Measurements from ENCODE around the gene SPIRE2. TPM values are rescaled to one million over a fixed set of nuclear protein-coding genes. Genes with fewer than 3 reads are reported as not detected.

Gene SPIRE2
- total and polyA plus RNA-seq, 7 donors = 0.82 to 44.0 (median 5.3) TPM

DNA sequence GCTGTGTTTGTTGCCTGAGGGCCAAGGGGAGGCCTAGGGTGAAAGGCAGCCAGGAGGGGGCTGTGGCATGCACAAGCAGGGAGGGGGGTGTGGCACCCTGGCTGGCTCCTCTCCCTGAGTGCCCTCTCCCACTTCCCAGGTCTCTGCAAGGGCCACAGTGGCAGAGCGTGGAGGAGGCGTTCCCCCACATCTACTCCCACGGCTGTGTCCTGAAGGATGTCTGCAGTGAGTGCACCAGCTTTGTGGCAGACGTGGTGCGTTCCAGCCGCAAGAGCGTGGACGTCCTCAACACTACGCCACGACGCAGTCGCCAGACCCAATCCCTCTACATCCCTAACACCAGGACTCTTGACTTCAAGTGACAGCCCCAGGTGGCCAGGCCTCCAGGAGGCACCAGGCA lies 41.6 kb downstream of the SPIRE2 start:
- TF ChIP-seq EP300 (IDR thresholded peaks at IDR 0.05) (no peak), POLR2A (IDR thresholded peaks at IDR 0.05) (no peak), POLR2AphosphoS5 (IDR thresholded peaks at IDR 0.05) (no peak)
- TF ChIP-seq, protein P1, sequence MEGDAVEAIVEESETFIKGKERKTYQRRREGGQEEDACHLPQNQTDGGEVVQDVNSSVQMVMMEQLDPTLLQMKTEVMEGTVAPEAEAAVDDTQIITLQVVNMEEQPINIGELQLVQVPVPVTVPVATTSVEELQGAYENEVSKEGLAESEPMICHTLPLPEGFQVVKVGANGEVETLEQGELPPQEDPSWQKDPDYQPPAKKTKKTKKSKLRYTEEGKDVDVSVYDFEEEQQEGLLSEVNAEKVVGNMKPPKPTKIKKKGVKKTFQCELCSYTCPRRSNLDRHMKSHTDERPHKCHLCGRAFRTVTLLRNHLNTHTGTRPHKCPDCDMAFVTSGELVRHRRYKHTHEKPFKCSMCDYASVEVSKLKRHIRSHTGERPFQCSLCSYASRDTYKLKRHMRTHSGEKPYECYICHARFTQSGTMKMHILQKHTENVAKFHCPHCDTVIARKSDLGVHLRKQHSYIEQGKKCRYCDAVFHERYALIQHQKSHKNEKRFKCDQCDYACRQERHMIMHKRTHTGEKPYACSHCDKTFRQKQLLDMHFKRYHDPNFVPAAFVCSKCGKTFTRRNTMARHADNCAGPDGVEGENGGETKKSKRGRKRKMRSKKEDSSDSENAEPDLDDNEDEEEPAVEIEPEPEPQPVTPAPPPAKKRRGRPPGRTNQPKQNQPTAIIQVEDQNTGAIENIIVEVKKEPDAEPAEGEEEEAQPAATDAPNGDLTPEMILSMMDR (IDR thresholded peaks at IDR 0.05) = no peak
- Histone ChIP-seq H3K4me3 (no peak overlapping the region), H3K36me3 (no peaks in the 10 kb centered on the region), H3K27me3 (no peaks in the 10 kb centered on the region), H3K27ac (no peak overlapping the region), H3K9me3 (peaks cover 0 to 8% (median 0%) of the 10 kb centered on the region in 4 donors), H3K4me1 (peaks cover 0 to 18% (median 18%) of the 10 kb centered on the region in 4 donors)
- intact Hi-C loops (cut with DNase I) = loop anchor here (5.0 kb wide), 2 partner anchors 53 to 183 kb away; partner anchors contain the start of genes CDK10 and FANCA
- WGBS, 2 donors = 91 to 95% methylated on average over 12 of the region's 12 CpGs
- no peak for DNase-seq

DNA sequence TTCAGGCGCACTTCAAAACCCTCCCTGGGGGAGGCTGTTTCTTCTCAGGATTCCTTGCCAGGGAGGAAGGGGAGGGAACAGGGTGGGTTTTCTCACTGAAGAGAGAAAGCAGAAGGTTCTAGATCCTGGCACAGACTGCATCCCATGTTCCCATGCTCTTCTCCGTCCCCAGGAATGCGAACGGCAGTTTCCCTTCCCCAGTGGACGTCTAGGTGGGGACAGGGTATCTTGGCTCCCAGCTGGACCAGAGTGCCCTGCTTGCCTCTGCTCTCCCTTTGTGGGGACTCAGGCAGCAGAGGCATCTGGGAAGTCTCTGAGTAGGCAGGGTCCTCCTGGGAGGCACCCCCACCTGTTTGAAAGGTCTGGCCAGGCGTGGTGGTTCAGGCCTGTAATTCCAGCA lies 42.2 kb downstream of the SPIRE2 start:
- 86 to 93% methylated on average over 6 of the region's 6 CpGs for WGBS, 2 donors

DNA sequence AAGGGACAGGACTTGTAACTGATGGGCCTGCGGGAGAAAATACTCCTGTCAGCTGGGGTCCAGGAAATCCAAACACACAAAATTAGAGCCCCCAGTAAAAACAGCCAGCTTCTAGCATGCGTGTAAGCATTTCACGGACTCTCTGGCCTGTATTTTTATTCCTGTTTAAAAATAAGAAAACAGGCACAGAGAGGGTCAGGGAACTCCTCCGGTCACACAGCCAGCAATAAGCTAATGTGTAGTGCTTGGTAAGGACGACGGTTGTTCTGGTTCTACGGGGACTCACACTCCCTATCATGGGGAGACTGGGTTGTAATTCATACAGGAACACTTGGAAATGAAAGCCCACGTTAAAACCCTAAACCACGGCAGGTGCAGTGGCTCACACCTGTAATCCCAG lies 43.6 kb downstream of the SPIRE2 start:
- intact Hi-C loops (cut with DNase I) = loop anchor here (5.0 kb wide), 2 partner anchors 55 to 185 kb away; partner anchors contain the start of genes CDK10 and FANCA
- 69 to 85% methylated on average over 9 of the region's 9 CpGs for WGBS, 2 donors

More for the DNA sequence above, 42.2 kb downstream of the SPIRE2 start:
- Histone ChIP-seq H3K9me3 (peaks cover 0 to 8% (median 0%) of the 10 kb centered on the region in 4 donors), H3K27ac (no peak overlapping the region), H3K36me3 (no peaks in the 10 kb centered on the region), H3K4me3 (no peak overlapping the region), H3K4me1 (peaks cover 0 to 22% (median 20%) of the 10 kb centered on the region in 4 donors), H3K27me3 (no peaks in the 10 kb centered on the region)
- no peak for DNase-seq
- intact Hi-C loops (cut with DNase I) = loop anchor here (5.0 kb wide), 2 partner anchors 53 to 183 kb away; partner anchors contain the start of genes CDK10 and FANCA
- TF ChIP-seq POLR2AphosphoS5 (IDR thresholded peaks at IDR 0.05) (no peak), EP300 (IDR thresholded peaks at IDR 0.05) (no peak), POLR2A (IDR thresholded peaks at IDR 0.05) (no peak)
- TF ChIP-seq, protein P1 (IDR thresholded peaks at IDR 0.05) = no peak

DNA sequence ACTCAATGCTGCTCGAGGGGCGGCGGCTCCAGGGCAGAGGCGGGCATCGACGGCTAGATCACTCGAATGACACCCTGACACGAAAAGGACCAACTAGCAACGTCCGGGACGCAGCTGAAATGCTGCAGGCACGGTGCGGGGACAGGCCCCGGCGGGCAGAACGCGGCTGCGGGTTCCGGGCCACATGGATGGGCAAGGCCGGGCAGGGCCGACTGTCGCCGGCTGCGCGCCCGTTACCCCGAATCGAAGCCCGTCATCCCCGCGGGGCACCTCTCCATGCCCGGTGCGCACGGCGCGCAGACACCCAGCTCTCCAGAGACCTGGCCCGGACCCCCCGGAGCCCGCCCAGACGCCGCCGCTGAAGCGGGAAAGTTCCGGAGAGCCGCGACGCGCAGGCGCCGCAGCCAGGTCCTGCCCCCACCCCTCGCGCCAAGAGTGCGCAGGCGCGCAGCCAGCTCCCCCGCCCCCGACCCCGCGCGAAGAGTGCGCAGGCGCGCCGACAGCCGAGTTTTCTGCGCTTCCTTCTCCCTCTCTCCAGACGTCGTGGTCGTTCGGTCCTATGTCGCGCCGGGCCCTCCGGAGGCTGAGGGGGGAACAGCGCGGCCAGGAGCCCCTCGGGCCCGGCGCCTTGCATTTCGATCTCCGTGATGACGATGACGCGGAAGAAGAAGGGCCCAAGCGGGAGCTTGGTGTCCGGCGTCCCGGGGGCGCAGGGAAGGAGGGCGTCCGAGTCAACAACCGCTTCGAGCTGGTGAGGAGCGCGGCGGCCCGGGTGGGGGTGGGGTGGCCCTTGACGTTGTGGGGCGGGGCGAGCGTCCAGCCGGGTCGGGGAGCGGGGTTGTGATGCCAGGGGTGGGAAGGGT lies 45.1 kb downstream of the SPIRE2 start, which contains the start of gene TCF25:
TCF25 (plus strand) TSS at position 484 of the 863 bp plus-strand sequence; CDS start at position 560, 76 bp downstream.
- Histone ChIP-seq H3K27me3 (no peaks in the 10 kb centered on the region), H3K9me3 (no peaks in the 10 kb centered on the region), H3K27ac (peak within 1 kb of the TSS; percentile 99 to 100 (median 100)), H3K4me3 (peak within 1 kb of the TSS; percentile 84 to 95 (median 91)), H3K4me1 (peaks cover 0 to 28% (median 22%) of the 10 kb centered on the region in 4 donors), H3K36me3 (peaks cover 0 to 10% (median under 1%) of the 10 kb centered on the region in 4 donors)
- 0 to 1% methylated on average over 104 of the region's 104 CpGs for WGBS, 2 donors
- TF ChIP-seq EP300 (IDR thresholded peaks at IDR 0.05) (no peak), POLR2AphosphoS5 (IDR thresholded peaks at IDR 0.05) (peak; percentile 86 to 96 (median 92)), POLR2A (IDR thresholded peaks at IDR 0.05) (peak; percentile 69 to 78)
- TF ChIP-seq, protein P1 (IDR thresholded peaks at IDR 0.05) = no peak
- DNase-seq = peak; percentile 90
- intact Hi-C loops (cut with DNase I) = loop anchor here (5.0 kb wide), 2 partner anchors 56 to 186 kb away; partner anchors contain the start of genes CDK10 and FANCA

More for the DNA sequence above, 43.6 kb downstream of the SPIRE2 start:
- no peak for DNase-seq
- Histone ChIP-seq H3K27me3 (no peaks in the 10 kb centered on the region), H3K27ac (no peak overlapping the region), H3K4me1 (peaks cover 0 to 28% (median 22%) of the 10 kb centered on the region in 4 donors), H3K9me3 (peaks cover 0 to 8% (median 0%) of the 10 kb centered on the region in 4 donors), H3K36me3 (peaks cover 0 to 8% (median 0%) of the 10 kb centered on the region in 4 donors), H3K4me3 (no peak overlapping the region)
- TF ChIP-seq POLR2A (IDR thresholded peaks at IDR 0.05) = no peak
- TF ChIP-seq EP300 (IDR thresholded peaks at IDR 0.05) = no peak
- TF ChIP-seq, protein P1 (IDR thresholded peaks at IDR 0.05) = no peak
- no peak for TF ChIP-seq POLR2AphosphoS5 (IDR thresholded peaks at IDR 0.05)

Data from sigmoid colon (tissue), 7 donors.